Activated naive CD4-positive, alpha-beta T cell treated with anti-CD3 and anti-CD28 coated beads, Interleukin-2, amount 50 U/mL, for 72 hours (primary cell): Measurements from ENCODE around the gene ZFAND6. TPM values are rescaled to one million over a fixed set of nuclear protein-coding genes. Genes with fewer than 3 reads are reported as not detected.
A peak's percentile ranks its signal among the peaks of the same experiment; 100 is the strongest.

Experiments used
- ATAC-seq, 2 donors: fragments of 150-1000 bp; cut with Tn5 transposase; 2 replicates each; pipeline ENCODE4 v1.10.0; 2021; ENCODE audit warnings: mild to moderate bottlenecking in 2 of 2, moderate library complexity in 2 of 2
- DNase-seq, 2 donors: peaks; one replicate each; pipeline ENCODE4 v3.0.0; 2021 to 2022; ENCODE audit warnings: low spot score in 2 of 2
- H3K27ac Mint-ChIP-seq, 2 donors: one replicate each; pipeline ENCODE4 v1.8.0; 2022; ENCODE audit warnings: mild to moderate bottlenecking in 2 of 2, mixed read lengths in 2 of 2
- H3K36me3 Mint-ChIP-seq, 2 donors: one replicate each; pipeline ENCODE4 v1.8.0; 2022; ENCODE audit warnings: mixed read lengths in 2 of 2
- H3K9me3 Mint-ChIP-seq, 2 donors: one replicate each; pipeline ENCODE4 v1.8.0; 2022; ENCODE audit warnings: mixed read lengths in 2 of 2
- total RNA-seq, 2 donors: library from RNA; stranded (reverse); gene quantifications; one replicate each; pipeline ENCODE4 v1.2.3, GENCODE V29; 2022

ZFAND6 gene
- total RNA-seq, 2 donors from 2014 or later, result 35.8 to 42.4 TPM

GRCh38 chr15:80180468-80180867 is 121.0 kb downstream of the ZFAND6 start:
- Mint-ChIP-seq H3K36me3 (peaks cover 15% of the 10 kb centered on the region in 2 donors), H3K27ac (no peak overlapping the region), H3K9me3 (no peaks in the 10 kb centered on the region)
- ATAC-seq (no peak), DNase-seq (no peak)

- DNase-seq (no peak), ATAC-seq (no peak)
- Mint-ChIP-seq H3K27ac (peak overlapping the region in 1 of 2 donors; percentile 69), H3K36me3 (peaks cover 16 to 19% of the 10 kb centered on the region in 2 donors), H3K9me3 (no peaks in the 10 kb centered on the region)
Measured at GRCh38 chr15:80180986-80181385, 121.5 kb downstream of the ZFAND6 start.

- H3K9me3 Mint-ChIP-seq, result no peaks in the 10 kb centered on the region
- ATAC-seq (no peak), DNase-seq (no peak)
- peaks cover 16 to 36% of the 10 kb centered on the region in 2 donors for H3K36me3 Mint-ChIP-seq
- H3K27ac Mint-ChIP-seq, result peak overlapping the region in 1 of 2 donors; percentile 23
Measured at GRCh38 chr15:80182611-80183261, 123.3 kb downstream of the ZFAND6 start.

GRCh38 chr15:80183306-80183705 is 123.8 kb downstream of the ZFAND6 start:
- H3K9me3 Mint-ChIP-seq, result no peaks in the 10 kb centered on the region
- H3K36me3 Mint-ChIP-seq, result peaks cover 16 to 36% of the 10 kb centered on the region in 2 donors
- ATAC-seq (no peak), DNase-seq (no peak)
- no peak overlapping the region for H3K27ac Mint-ChIP-seq

- Mint-ChIP-seq H3K9me3 (no peaks in the 10 kb centered on the region), H3K27ac (no peak overlapping the region), H3K36me3 (peaks cover 16 to 36% of the 10 kb centered on the region in 2 donors)
- no peak for DNase-seq
- no peak for ATAC-seq
Measured at GRCh38 chr15:80183886-80184285, 124.4 kb downstream of the ZFAND6 start.

GRCh38 chr15:80184554-80184953 is 125.1 kb downstream of the ZFAND6 start:
- ATAC-seq, result no peak
- Mint-ChIP-seq H3K27ac (no peak overlapping the region), H3K9me3 (no peaks in the 10 kb centered on the region), H3K36me3 (peaks cover 16 to 36% of the 10 kb centered on the region in 2 donors)
- DNase-seq, result no peak

- peaks cover 16 to 36% of the 10 kb centered on the region in 2 donors for H3K36me3 Mint-ChIP-seq
- ATAC-seq, result no peak
- H3K27ac Mint-ChIP-seq, result no peak overlapping the region
- no peaks in the 10 kb centered on the region for H3K9me3 Mint-ChIP-seq
- no peak for DNase-seq
Measured at GRCh38 chr15:80185152-80185551, 125.7 kb downstream of the ZFAND6 start.

GRCh38 chr15:80186066-80186465 is 126.6 kb downstream of the ZFAND6 start:
- DNase-seq (no peak), ATAC-seq (no peak)
- H3K27ac Mint-ChIP-seq, result no peak overlapping the region
- H3K36me3 Mint-ChIP-seq, result peaks cover 16 to 36% of the 10 kb centered on the region in 2 donors
- no peaks in the 10 kb centered on the region for H3K9me3 Mint-ChIP-seq

- DNase-seq, result no peak
- Mint-ChIP-seq H3K27ac (no peak overlapping the region), H3K36me3 (peaks cover 16 to 36% of the 10 kb centered on the region in 2 donors), H3K9me3 (no peaks in the 10 kb centered on the region)
- no peak for ATAC-seq
Measured at GRCh38 chr15:80186597-80186996, 127.1 kb downstream of the ZFAND6 start.

Other genes starting within 250 kb of the ZFAND6 start
- gene MTHFS, start 162.7 kb upstream of the ZFAND6 start, total RNA-seq, result 10 to 100 TPM; 23.4 to 40.9 TPM
- gene BCL2A1, start 88.5 kb upstream of the ZFAND6 start, total RNA-seq, result 10 to 100 TPM; 50.4 to 79.8 TPM
- gene FAH, start 93.3 kb downstream of the ZFAND6 start, total RNA-seq, result 10 to 100 TPM; 60.0 to 70.6 TPM
- gene CTXND1, start 192.5 kb downstream of the ZFAND6 start, total RNA-seq, result not detected